GM04503 (cell line): Measurements from ENCODE around the gene FUT7.
"Not testable (repeated sequence)": the region's sequence is repeated elsewhere in the genome, so short reads cannot be mapped to it uniquely, and the experiment has no call there.

Experiments
- DNase-seq: peaks from one replicate; pipeline ENCODE4 v3.0.0-alpha.2; 2012; ENCODE audit warnings: low read depth

FUT7 gene

DNA sequence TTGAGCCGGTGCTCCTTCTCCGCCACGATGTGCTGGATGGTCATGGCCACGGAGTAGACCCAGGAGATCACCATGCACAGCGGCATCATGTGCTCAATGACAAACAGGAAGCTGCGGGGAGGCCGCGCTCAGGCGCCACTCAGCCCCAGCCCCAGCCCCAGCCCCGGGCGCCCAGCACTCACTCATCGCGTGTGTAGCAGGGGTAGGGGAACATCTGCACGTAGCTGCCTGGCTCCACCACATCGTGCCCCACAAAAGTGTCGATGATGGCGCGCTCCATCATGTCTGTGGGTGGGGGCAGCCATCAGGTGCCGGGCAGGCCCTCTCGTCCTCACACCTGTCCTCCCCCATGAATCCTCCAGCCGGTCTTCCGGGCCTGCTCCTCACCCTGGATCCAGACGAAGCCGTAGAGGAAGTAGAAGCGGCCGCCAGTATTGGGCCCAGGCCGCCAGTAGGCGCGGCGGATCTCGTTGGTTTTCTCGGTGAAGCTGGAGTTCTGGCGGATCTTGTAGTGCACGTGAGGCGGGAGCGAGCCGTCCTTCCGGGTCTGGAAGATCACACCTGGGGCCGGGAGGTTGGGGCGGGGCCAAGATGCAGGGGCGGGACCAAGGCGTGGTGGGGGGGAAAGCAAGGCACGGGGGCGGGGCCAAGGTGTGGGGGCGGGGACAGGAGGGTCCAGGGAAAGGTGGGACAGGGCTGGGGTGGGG, 13.9 kb downstream of the FUT7 start:
- DNase-seq: no peak

DNA sequence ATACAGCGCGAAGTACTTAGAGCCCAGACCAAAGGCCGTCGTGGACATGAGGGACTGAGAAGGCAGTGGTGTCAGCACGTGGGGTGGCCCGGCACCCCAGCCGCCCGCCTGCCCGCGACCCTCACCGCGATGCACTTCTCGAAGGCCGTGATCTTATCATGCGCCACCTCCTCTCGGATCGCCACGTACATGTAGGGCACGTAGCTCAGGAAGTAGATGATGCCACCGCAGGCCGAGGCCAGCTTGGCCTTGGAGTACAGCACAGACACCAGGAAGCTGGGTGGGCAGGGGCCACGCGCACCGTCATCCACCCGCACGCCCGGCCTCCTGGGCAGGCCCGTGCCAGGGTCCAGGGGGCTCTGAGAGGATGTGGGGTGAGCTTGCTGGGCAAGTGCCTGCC, 14.8 kb downstream of the FUT7 start:
- DNase-seq: no peak

DNA sequence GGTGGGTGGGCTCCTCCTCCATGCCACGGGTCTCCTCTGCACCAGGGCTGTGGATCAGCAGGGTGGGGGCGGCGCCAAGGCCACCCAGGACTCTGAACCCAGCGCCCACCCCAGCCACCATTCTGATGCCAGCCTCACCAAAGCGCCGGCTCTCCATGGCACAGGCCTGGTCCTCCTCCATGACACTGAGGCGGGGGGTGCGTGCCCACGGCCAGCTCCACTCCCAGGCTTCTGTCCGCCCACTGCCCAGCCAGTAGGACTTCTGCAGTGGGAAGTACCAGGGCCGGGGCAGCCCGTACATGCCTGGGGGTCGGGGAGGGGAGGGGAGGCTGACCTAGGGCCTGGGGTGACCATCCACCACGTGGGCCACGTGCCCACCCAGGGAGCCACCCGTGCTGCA, 15.5 kb downstream of the FUT7 start:
- no peak for DNase-seq

DNA sequence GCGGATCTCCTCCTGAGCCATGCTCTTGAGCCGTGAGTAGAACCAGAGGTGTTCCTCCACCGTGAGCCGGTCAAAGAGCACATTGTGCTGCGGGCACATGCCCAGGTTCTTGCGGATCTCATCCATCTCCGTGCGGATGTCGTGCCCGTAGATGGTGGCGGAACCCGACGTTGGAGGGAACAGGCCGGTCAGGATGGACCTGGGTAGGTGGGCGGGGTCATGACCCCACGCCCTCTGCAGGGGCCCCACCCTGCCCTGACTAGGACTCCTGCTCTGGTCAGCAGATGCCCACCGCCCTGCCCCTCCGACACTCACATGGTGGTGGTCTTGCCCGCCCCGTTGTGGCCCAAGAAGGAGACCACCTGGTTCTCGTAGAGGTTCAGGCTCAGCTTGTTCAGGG, 15.9 kb downstream of the FUT7 start:
- no peak for DNase-seq

DNA sequence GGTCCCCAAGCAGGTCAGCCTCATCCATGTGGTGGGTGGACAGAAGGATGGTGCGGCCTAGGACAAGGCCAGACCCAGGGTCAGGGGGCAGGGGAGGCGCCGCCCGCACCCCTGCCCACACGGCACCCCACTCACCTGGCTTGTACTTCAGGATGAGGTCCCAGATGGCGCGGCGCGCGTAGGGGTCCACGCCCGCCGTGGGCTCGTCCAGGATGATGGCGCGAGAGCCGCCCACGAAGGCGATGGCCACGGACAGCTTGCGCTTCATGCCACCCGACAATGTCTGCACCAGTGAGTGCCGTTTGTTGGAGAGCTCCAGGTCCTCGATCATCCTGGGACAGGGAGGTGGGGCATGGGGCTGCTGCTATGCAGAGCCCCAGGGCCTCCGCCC, 16.4 kb downstream of the FUT7 start:
- no peak for DNase-seq

GRCh38 chr9:137014776-137015539, 16.9 kb downstream of the FUT7 start:
- DNase-seq: no peak

GRCh38 chr9:137014166-137014565, 17.7 kb downstream of the FUT7 start:
- DNase-seq: no peak

DNA sequence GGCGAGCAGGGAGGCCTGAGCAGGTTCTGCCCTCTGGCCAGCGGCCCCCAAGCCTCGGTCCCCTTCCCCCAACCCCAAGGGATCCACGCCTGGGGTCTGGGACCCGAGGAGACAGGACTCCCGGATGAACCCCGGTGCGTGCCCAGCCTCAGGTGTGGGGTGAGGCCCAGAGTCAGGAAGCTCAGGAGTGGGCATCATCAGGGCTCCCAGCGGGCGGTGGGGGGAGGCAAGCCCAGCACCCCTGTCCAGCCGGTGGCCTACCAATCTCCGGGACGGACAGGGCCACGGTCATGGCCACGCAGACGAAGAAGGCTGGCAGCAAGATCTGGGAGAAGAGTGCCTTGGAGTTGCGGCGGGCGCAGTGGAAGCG, 18.3 kb downstream of the FUT7 start:
- DNase-seq: no peak

- DNase-seq: no peak
Observed at GRCh38 chr9:137012694-137013570, 19.0 kb downstream of the FUT7 start.

DNA sequence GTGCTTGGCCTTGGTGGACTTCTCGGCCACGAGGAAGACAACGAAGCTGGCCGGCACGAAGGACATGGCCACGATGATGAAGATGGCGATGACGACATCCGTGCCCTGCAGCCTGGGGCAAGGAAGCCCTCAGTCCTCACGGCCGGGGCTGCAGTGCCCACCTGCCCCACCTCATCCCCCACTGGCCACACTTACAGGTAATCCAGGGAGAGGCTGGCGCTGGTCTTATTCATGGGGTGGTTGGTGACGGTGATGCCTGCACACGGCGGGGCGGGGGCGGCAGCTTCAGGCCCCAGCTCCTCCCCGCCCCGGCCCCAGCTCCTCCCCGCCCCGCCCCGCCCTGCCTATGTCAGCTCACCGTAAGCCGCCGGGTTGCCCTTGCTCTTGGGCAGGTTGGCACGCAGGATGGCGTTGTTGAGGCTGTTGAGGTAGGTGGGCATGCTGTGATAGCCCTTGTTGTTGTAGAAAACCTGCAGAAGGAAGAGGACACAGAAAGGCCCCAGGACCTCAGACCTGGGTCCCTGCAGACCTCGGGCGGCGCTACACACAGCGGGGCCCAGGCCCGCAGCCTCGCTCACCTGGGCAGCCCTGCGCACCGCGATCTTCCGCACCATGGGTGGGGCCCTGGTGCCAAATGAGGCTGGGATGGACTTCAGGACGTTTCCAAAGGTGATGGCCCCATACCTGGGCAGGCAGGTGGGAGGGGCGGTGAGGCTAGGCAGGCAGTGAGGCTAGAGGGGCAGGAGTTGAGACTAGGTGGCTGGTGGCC, 19.8 kb downstream of the FUT7 start:
- DNase-seq: no peak

DNA sequence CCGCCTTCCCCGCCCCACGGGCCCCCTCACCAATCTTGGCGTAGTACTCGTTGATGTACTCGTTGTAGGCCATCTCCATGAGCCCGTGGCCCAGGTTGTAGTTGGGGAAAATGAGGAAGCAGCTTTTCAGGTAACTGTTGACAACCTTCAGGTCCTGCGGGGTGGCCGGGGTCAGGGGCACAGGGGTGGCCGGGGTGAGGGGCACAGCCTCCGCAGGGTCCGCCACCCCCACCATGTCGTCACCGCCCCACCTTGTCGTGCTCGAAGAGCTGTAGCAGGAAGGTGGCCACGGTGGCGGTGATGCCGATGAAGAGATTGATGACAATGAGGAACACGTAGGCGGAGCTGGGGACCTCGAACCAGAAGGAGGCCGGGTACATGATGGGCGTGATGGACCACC, 20.7 kb downstream of the FUT7 start:
- DNase-seq: no peak

DNA sequence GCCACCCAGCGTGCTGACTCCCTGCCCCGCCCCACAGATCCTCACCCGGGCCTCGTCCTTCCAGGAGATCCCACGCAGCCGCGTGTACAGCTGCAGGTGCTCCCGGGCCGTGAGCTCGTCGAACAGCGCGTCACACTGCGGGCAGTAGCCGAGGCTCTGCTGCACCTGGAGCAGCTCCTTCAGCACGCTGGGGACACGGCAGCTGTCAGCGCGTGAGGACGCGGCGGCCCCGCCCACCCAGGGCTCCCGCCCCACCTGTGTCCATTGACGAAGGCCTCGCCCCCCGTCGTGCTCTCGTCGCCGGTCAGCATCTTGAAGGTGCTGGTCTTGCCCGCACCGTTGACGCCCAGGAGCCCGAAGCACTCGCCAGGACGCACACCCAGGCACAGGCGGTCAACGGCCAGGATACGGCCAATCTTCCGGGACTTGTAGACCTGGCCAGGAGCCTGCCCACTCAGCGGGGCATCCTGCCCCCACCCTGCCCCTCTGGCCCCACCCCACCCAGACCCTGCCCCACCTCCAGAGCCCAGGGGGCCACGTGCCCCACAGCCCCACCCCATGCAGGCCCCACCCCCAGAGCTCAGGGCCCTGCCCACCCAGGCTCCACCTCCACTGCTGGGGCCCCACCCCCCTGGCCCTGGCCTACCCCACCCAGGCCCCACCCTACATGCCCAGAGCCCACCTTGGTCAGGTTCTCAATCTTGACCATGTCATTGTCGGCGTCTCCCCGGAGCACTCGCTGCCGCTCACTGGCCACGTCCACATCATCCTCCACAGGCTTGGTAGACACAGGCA, 21.8 kb downstream of the FUT7 start:
- no peak for DNase-seq

- DNase-seq: no peak
Observed at GRCh38 chr9:137009217-137009616, 22.7 kb downstream of the FUT7 start.

DNA sequence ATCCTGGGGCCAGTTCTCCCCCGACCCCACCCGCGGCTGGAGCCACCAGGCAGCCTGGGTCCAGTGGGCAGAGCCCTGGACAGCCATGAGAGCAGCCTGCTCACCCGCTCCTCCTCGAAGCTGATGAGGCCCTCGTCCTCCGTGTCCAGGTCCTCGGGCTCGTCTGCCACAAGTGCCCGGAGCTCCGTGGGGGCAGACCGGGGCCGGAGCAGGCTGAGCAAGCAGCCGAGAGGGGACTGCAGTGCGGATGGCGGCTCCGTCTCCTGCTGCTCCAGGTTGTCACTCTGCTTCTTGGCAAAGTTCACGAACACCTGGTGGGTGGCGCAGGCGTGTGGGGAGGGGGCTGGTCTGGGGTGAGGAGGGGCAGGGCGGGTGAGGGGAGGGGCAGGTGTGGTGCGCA, 23.6 kb downstream of the FUT7 start:
- no peak for DNase-seq

- no peak for DNase-seq
Observed at GRCh38 chr9:137007816-137008270, 24.0 kb downstream of the FUT7 start.

DNA sequence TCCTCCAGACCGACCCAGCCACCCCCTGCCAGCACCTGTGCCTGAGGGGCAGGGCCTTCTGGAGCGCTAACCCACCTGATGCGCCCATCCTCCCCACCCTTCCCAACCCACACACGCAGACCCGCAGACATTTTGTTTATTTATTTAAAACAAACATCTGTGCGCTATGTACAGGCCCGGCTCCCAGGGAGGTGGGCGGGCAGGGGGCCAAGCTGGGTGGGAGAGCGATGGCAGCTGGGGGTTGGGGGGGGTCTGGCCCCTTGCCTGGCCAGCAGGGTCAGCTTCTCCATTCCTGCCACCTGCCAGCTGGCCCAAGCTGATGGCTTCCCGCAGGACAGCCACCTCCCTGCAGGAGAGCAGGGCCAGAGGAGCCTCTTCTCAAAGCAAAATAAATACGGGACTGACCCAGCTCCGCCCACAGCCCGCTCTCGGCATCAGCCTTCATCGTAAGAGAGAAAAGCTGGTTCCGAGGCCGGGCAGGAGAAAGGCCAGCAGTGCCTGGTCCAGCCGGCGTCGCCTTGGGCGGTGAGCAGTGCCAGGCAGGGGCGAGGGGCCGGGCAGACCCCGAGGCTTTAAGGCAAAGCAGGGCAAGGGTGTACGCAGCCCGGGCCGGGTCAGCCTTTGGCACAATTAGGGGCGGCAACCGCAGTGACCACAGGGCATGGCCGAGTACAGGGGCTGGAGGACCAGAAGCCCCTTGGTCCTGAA, 24.6 kb downstream of the FUT7 start:
- DNase-seq: no peak

- no peak for DNase-seq
Observed at GRCh38 chr9:137006116-137007003, 25.5 kb downstream of the FUT7 start.

DNA sequence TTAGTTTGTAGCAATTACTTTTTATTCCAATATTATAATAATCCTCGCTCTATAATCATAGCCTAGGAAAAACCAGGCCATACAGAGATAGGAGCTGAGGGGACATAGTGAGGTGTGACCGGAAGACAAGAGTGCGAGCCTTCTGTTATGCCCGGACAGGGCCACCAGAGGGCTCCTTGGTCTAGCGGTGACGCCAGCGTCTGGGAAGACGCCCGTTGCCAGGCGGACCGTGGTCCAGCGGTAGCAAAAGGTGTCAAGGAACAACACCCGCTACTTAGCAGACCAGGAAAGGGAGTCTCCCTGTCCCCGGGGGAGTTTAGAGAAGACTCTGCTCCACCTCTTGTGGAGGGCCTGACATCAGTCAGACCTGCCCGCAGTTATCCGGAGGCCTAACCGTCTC, 27.6 kb downstream of the FUT7 start:
- not testable (repeated sequence) for DNase-seq

GRCh38 chr9:137002646-137003041, 29.2 kb downstream of the FUT7 start:
- no peak for DNase-seq
